DND-41 (cell line): ENCODE data around the gene COQ6.
A peak's percentile ranks its signal among the peaks of the same experiment; 100 is the strongest.

ENCODE experiments used
- EZH2 ChIP-seq: IDR thresholded peaks from 3 replicates; pipeline ENCODE4 v1.6.1; 2012; ENCODE audit warnings: borderline replicate concordance, low read depth, mild to moderate bottlenecking, moderate library complexity, low read length, inconsistent platforms; ENCODE audit not compliant: severe bottlenecking
- TF ChIP-seq, protein P1 (sequence below): IDR thresholded peaks from 2 replicates; pipeline ENCODE4 v1.5.1; 2012; ENCODE audit warnings: borderline replicate concordance, low read length, moderate library complexity, mild to moderate bottlenecking; ENCODE audit not compliant: poor library complexity, severe bottlenecking; ENCODE audit errors: extremely low read depth

- TF ChIP-seq, protein P1, sequence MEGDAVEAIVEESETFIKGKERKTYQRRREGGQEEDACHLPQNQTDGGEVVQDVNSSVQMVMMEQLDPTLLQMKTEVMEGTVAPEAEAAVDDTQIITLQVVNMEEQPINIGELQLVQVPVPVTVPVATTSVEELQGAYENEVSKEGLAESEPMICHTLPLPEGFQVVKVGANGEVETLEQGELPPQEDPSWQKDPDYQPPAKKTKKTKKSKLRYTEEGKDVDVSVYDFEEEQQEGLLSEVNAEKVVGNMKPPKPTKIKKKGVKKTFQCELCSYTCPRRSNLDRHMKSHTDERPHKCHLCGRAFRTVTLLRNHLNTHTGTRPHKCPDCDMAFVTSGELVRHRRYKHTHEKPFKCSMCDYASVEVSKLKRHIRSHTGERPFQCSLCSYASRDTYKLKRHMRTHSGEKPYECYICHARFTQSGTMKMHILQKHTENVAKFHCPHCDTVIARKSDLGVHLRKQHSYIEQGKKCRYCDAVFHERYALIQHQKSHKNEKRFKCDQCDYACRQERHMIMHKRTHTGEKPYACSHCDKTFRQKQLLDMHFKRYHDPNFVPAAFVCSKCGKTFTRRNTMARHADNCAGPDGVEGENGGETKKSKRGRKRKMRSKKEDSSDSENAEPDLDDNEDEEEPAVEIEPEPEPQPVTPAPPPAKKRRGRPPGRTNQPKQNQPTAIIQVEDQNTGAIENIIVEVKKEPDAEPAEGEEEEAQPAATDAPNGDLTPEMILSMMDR: peak; percentile 52
- no peak for TF ChIP-seq EZH2
Measured at GRCh38 chr14:73949752-73950734, at the start of gene COQ6, which contains the start of gene FAM161B.
